H1 (cell line): ENCODE data around the gene PLEKHA5.

Experiments used
- ASH2L ChIP-seq: fragments of 200-600, 300-600 bp; sonication (generic); IDR thresholded peaks from one replicate; pipeline ENCODE4 v1.7.1; 2017; ENCODE audit warnings: low read length
- BRCA1 ChIP-seq: IDR thresholded peaks from 2 replicates; pipeline ENCODE4 v1.6.1; 2012; ENCODE audit warnings: low read depth, low read length, improper control_type of control experiment
- GABPA ChIP-seq: IDR thresholded peaks from 2 replicates; pipeline ENCODE4 v1.6.1; 2011; ENCODE audit warnings: mild to moderate bottlenecking, low read length, moderate library complexity, borderline replicate concordance; ENCODE audit not compliant: insufficient read depth
- KDM1A ChIP-seq: fragments of 200-600, 300-600 bp; sonication (generic); IDR thresholded peaks from 2 replicates; pipeline ENCODE4 v1.7.1; 2016; ENCODE audit warnings: mild to moderate bottlenecking, low read length, borderline replicate concordance
- MAFK ChIP-seq: IDR thresholded peaks from 2 replicates; pipeline ENCODE4 v1.6.1; 2012; ENCODE audit warnings: low read depth, mild to moderate bottlenecking, improper control_type of control experiment, low read length
- MAX ChIP-seq: IDR thresholded peaks from 2 replicates; pipeline ENCODE4 v1.6.1; 2012; ENCODE audit warnings: inconsistent platforms
- POLR2A ChIP-seq, 2 experiments: IDR thresholded peaks; 1 replicate in 1 of 2; 2 replicates in 1 of 2; pipeline ENCODE4 v1.6.1; 2011; ENCODE audit warnings: low read depth in 2 of 2, low read length in 2 of 2, mild to moderate bottlenecking in 2 of 2; ENCODE audit errors: control extremely low read depth in 1 of 2
- POLR2AphosphoS5 ChIP-seq: IDR thresholded peaks from 2 replicates; pipeline ENCODE4 v1.6.1; 2011; ENCODE audit warnings: low read depth, low read length
- RXRA ChIP-seq: IDR thresholded peaks from 2 replicates; pipeline ENCODE4 v1.6.1; 2011; ENCODE audit warnings: low read depth, mild to moderate bottlenecking, low read length, moderate library complexity; ENCODE audit not compliant: insufficient read depth
- SAP30 ChIP-seq: fragments of 300-600 bp; sonication (generic); IDR thresholded peaks from 2 replicates; pipeline ENCODE4 v1.7.1; 2012; ENCODE audit warnings: low read length, moderate library complexity, mild to moderate bottlenecking, inconsistent platforms; ENCODE audit not compliant: insufficient read depth, insufficient replicate concordance
- SIRT6 ChIP-seq: IDR thresholded peaks from one replicate; pipeline ENCODE4 v1.7.1; 2012; ENCODE audit warnings: low read length, inconsistent platforms
- TF ChIP-seq, protein P1 (sequence below), 3 experiments: IDR thresholded peaks; 1 replicate in 2 of 3; 2 replicates in 1 of 3; pipeline versions ENCODE4 v1.5.1 to v1.6.1; 2011; ENCODE audit warnings: low read length in 3 of 3, mild to moderate bottlenecking in 3 of 3, inconsistent platforms in 2 of 3, low read depth in 1 of 3, moderate library complexity in 1 of 3; ENCODE audit not compliant: insufficient read depth in 1 of 3; ENCODE audit errors: control extremely low read depth in 1 of 3

DNA sequence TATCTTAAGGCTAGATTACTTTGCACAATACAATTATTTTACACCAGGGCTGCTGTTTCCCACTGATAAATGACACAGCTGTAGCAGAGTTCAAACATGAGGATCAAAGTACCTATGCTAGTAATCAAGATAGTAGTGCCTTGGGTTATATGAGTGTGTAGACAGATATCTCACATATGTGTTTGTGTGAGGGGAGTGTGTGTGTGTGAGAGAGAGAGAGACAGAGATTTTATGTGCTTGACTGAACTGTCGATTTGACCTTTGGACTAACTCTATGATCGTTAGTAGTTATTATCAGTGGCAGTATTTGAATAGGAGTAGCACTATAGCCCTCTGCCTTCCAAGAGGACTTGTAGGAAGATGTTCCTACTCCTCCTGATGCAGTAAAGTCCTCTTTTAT is 15.5 kb downstream of the PLEKHA5 start:
- TF ChIP-seq MAX (no peak), POLR2A (IDR thresholded peaks at IDR 0.05; ENCODE audit: control extremely low read depth in 1 of 2, low read depth in 2 of 2, low read length in 2 of 2) (no peak), SAP30 (no peak), KDM1A (no peak), BRCA1 (no peak), RXRA (no peak), SIRT6 (no peak), MAFK (no peak), POLR2AphosphoS5 (no peak), GABPA (no peak), ASH2L (no peak)
- TF ChIP-seq, protein P1, sequence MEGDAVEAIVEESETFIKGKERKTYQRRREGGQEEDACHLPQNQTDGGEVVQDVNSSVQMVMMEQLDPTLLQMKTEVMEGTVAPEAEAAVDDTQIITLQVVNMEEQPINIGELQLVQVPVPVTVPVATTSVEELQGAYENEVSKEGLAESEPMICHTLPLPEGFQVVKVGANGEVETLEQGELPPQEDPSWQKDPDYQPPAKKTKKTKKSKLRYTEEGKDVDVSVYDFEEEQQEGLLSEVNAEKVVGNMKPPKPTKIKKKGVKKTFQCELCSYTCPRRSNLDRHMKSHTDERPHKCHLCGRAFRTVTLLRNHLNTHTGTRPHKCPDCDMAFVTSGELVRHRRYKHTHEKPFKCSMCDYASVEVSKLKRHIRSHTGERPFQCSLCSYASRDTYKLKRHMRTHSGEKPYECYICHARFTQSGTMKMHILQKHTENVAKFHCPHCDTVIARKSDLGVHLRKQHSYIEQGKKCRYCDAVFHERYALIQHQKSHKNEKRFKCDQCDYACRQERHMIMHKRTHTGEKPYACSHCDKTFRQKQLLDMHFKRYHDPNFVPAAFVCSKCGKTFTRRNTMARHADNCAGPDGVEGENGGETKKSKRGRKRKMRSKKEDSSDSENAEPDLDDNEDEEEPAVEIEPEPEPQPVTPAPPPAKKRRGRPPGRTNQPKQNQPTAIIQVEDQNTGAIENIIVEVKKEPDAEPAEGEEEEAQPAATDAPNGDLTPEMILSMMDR (IDR thresholded peaks at IDR 0.05; ENCODE audit: control extremely low read depth in 1 of 3, insufficient read depth in 1 of 3, low read depth in 1 of 3, low read length in 3 of 3) = no peak
